GM18508 (cell line): ENCODE results near the gene CXorf49B.

Experiments
- ATAC-seq: cut with Tn5 transposase; IDR thresholded peaks from one replicate; pipeline ENCODE4 v1.9.1; 2021; ENCODE audit warnings: moderate number of reproducible peaks; ENCODE audit not compliant: insufficient read depth, unreplicated experiment

The CXorf49B gene

DNA sequence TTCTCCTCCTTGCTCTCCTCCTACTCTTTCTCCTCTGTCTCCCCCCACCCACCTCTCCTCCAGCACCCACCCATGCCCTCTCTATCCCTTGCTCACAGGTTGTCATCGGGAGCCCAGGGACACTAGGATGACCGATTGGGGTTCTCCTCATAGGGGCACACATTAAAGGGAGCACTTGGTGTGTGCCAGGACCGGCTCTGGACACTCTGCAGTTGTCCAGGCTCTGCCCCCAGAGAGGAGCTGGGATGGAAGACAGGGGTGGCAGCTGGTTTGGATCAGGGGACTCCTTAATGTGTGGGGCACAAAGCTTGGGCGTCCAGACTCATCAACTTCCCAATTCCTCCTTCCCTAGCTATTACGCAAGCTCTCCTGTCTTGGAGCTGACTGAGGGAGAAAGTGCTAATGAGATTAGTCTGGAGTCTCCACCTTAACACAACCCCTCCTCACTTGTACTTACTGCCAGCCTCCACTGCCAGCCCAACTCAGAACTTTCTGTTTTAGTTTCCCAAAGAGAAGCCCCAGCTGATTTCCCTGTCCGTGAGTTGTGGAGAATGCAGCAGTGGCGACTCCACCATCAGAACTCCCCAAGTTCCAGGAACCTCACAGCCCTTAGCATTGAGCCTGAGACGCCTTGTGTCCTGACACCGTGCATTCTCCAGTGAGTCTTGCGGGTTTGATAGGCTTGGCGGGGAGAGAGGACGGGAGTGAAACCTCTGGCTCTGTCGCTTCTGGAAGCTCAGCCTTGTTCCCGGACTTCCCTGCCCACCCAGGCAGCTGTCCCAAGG is 52.2 kb downstream of the CXorf49B start:
- ATAC-seq, result no peak

DNA sequence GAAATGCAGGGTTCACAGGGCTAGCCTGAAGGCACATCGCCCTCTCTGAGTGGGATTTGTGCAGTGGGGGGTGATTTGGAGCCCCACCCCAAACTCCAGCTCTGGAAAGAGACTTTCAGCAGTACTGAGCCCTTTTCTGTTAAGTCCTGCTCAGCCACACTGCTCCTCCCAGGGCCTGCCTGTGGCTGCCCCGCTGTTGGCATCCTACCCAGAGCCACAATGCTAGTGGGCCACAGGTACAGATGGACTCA is 52.7 kb downstream of the CXorf49B start:
- no peak for ATAC-seq
